ENCODE results near the gene TMEM167A. TPM values are rescaled to one million over a fixed set of nuclear protein-coding genes. Genes with fewer than 3 reads are reported as not detected.

Gene TMEM167A
- total RNA-seq, 1 experiment from 2014 or later, result 139 TPM

- no peak for TF ChIP-seq CTCF (conservative IDR thresholded peaks at IDR 0.05)
- Histone ChIP-seq H3K18ac (ENCODE audit: insufficient read length, low read depth, low read length) (no peak overlapping the region), H3K79me2 (ENCODE audit: insufficient read depth, low read length) (no peaks in the 10 kb centered on the region), H3K27ac (ENCODE audit: insufficient read length, low read depth, low read length) (no peak overlapping the region), H2BK12ac (ENCODE audit: insufficient read length, low read depth, low read length) (no peak overlapping the region), H3K56ac (ENCODE audit: insufficient read length, low read depth, low read length) (no peak overlapping the region), H4K91ac (ENCODE audit: insufficient read length, low read depth, low read length) (no peak overlapping the region), H3K4ac (ENCODE audit: low read depth, low read length) (no peak overlapping the region), H3K27me3 (ENCODE audit: insufficient read depth, low read length) (no peaks in the 10 kb centered on the region), H3K4me1 (ENCODE audit: insufficient read depth, low read length) (peaks cover 3% of the 10 kb centered on the region; the same call in 1 of the 2 replicates), H3K79me1 (ENCODE audit: insufficient read depth, low read depth, low read length, poor library complexity, severe bottlenecking) (no peaks in the 10 kb centered on the region), H3T11ph (ENCODE audit: low read length) (no peak overlapping the region), H4K20me1 (ENCODE audit: control insufficient read depth, insufficient read depth, insufficient read length) (no peaks in the 10 kb centered on the region), H2AK5ac (ENCODE audit: insufficient read length, low read length) (no peak overlapping the region), H3K23me2 (ENCODE audit: insufficient read length, low read depth, low read length, poor library complexity, severe bottlenecking) (no peaks in the 10 kb centered on the region), H3K14ac (ENCODE audit: insufficient read depth, low read length) (no peak overlapping the region), H3K4me2 (ENCODE audit: insufficient read depth, insufficient read length, low read length) (no peak overlapping the region), H2BK5ac (ENCODE audit: insufficient read length, low read length) (no peak overlapping the region), H2BK120ac (ENCODE audit: low read depth, low read length, poor library complexity, severe bottlenecking) (no peak overlapping the region), H2AFZ (ENCODE audit: low read length) (no peak overlapping the region), H4K8ac (replicated peaks; ENCODE audit: insufficient read length, low read depth, low read length) (no peak overlapping the region), H2BK20ac (ENCODE audit: low read depth, low read length, poor library complexity, severe bottlenecking) (no peak overlapping the region), H3K23ac (ENCODE audit: insufficient read length, low read depth, low read length) (no peak overlapping the region), H3K9ac (ENCODE audit: extremely low read depth, insufficient read length, low read length) (no peak overlapping the region), H2BK15ac (ENCODE audit: low read depth, low read length) (no peak overlapping the region), H3K9me3 (ENCODE audit: control insufficient read depth, low read depth, low read length) (no peaks in the 10 kb centered on the region), H4K5ac (ENCODE audit: insufficient read length, low read depth, low read length) (no peak overlapping the region)
- Mint-ChIP-seq H3K4me3 (no peak overlapping the region), H3K27ac (no peak overlapping the region), H3K9me3 (peaks cover 24 to 36% of the 10 kb centered on the region in 2 experiments), H3K27me3 (ENCODE audit: low read depth) (no peaks in the 10 kb centered on the region), H3K4me1 (peaks cover 11% of the 10 kb centered on the region in 2 experiments), H3K36me3 (ENCODE audit: insufficient read depth in 1 of 3, low read depth in 3 of 3) (peaks cover 19 to 38% (median 24%) of the 10 kb centered on the region in 3 experiments)
- DNase-seq, result no peak
- WGBS (ENCODE audit: extremely low coverage, insufficient read length, low lambda C conversion rate), result no CpG with 5 or more reads among the region's 3 CpGs
Measured at GRCh38 chr5:83095163-83095956, 18.2 kb upstream of the TMEM167A start.
